KMS-11 (cell line): ENCODE measurements around the gene HELB.
A peak's percentile ranks its signal among the peaks of the same experiment; 100 is the strongest.
"Not testable (repeated sequence)": the region's sequence is repeated elsewhere in the genome, so short reads cannot be mapped to it uniquely, and the experiment has no call there.

Source experiments
- H2AFZ ChIP-seq: fragments of 200-600 bp; sonication (generic); 2 replicates; pipeline ENCODE4 v1.6.1; 2016; ENCODE audit warnings: antibody characterized with exemption, mixed run types, low read depth
- H3K27ac ChIP-seq: fragments of 200-600 bp; sonication (generic); 2 replicates; pipeline ENCODE4 v1.6.1; 2016; ENCODE audit warnings: mild to moderate bottlenecking, mixed run types
- H3K27me3 ChIP-seq: fragments of 200-600 bp; sonication (generic); 2 replicates; pipeline ENCODE4 v1.6.1; 2017; ENCODE audit warnings: mild to moderate bottlenecking, low read depth, mixed run types, moderate library complexity; ENCODE audit not compliant: insufficient read depth
- H3K36me3 ChIP-seq: fragments of 200-600 bp; sonication (generic); 2 replicates; pipeline ENCODE4 v1.6.1; 2017; ENCODE audit warnings: mild to moderate bottlenecking, mixed run types; ENCODE audit not compliant: insufficient read depth
- H3K4me1 ChIP-seq: fragments of 200-600 bp; sonication (generic); 2 replicates; pipeline ENCODE4 v1.6.1; 2016; ENCODE audit warnings: mild to moderate bottlenecking, low read depth, mixed run types; ENCODE audit not compliant: poor library complexity, severe bottlenecking
- H3K4me2 ChIP-seq: fragments of 200-600 bp; sonication (generic); 2 replicates; pipeline ENCODE4 v1.7.0; 2016; ENCODE audit warnings: mild to moderate bottlenecking, mixed run types
- H3K4me3 ChIP-seq: fragments of 200-600 bp; sonication (generic); IDR thresholded peaks from 2 replicates; pipeline ENCODE4 v1.6.1; 2017; ENCODE audit warnings: low read depth, low read length, mixed read lengths; ENCODE audit not compliant: insufficient read depth
- H3K79me2 ChIP-seq: fragments of 200-600 bp; sonication (generic); 2 replicates; pipeline ENCODE4 v1.6.1; 2016; ENCODE audit warnings: low read depth, mixed run types; ENCODE audit not compliant: insufficient read depth
- H3K9ac ChIP-seq: fragments of 200-600 bp; sonication (generic); 2 replicates; pipeline ENCODE4 v1.6.1; 2016; ENCODE audit warnings: mild to moderate bottlenecking, mixed run types
- H4K20me1 ChIP-seq: fragments of 200-600 bp; sonication (generic); 2 replicates; pipeline ENCODE4 v1.6.1; 2016; ENCODE audit warnings: mild to moderate bottlenecking, mixed run types; ENCODE audit not compliant: insufficient read depth
- CTCF ChIP-seq: fragments of 200-600 bp; sonication (generic); conservative IDR thresholded peaks from 2 replicates; pipeline ENCODE4 v1.6.1; 2017; ENCODE audit warnings: low read depth, mild to moderate bottlenecking, antibody characterized with exemption, low read length, moderate library complexity, mixed read lengths

Gene HELB

GRCh38 chr12:66297080-66297479 lies 5.2 kb upstream of the HELB start:
- H3K4me2 ChIP-seq = no peak overlapping the region
- no peak overlapping the region for H3K27ac ChIP-seq
- TF ChIP-seq CTCF = no peak
- H2AFZ ChIP-seq = no peak overlapping the region
- no peak overlapping the region for H3K4me3 ChIP-seq
- no peaks in the 10 kb centered on the region for H3K36me3 ChIP-seq
- no peaks in the 10 kb centered on the region for H3K27me3 ChIP-seq
- H3K9ac ChIP-seq = no peak overlapping the region
- no peaks in the 10 kb centered on the region for H3K79me2 ChIP-seq
- H4K20me1 ChIP-seq = no peaks in the 10 kb centered on the region
- H3K4me1 ChIP-seq = peaks cover 9% of the 10 kb centered on the region

- Histone ChIP-seq H3K9ac (no peak overlapping the region), H3K27me3 (no peaks in the 10 kb centered on the region), H4K20me1 (no peaks in the 10 kb centered on the region), H2AFZ (no peak overlapping the region), H3K36me3 (no peaks in the 10 kb centered on the region), H3K4me2 (no peak overlapping the region), H3K4me1 (peaks cover 9% of the 10 kb centered on the region), H3K79me2 (no peaks in the 10 kb centered on the region), H3K27ac (no peak overlapping the region), H3K4me3 (no peak overlapping the region)
- no peak for TF ChIP-seq CTCF
Measured at GRCh38 chr12:66297923-66298322, 4.4 kb upstream of the HELB start.

GRCh38 chr12:66302827-66303169 lies 505 bp downstream of the HELB start:
- Histone ChIP-seq H3K4me3 (peak overlapping the region; percentile 31), H3K79me2 (peaks cover 20% of the 10 kb centered on the region; the same call in 1 of the 2 replicates), H3K27ac (peak overlapping the region; percentile 79), H3K27me3 (no peaks in the 10 kb centered on the region), H4K20me1 (no peaks in the 10 kb centered on the region), H3K36me3 (no peaks in the 10 kb centered on the region; the same call in 1 of the 2 replicates), H2AFZ (peak overlapping the region; percentile 91), H3K9ac (peak overlapping the region; percentile 79), H3K4me1 (peaks cover 29% of the 10 kb centered on the region), H3K4me2 (peak overlapping the region; percentile 64)
- no peak for TF ChIP-seq CTCF

- H3K27ac ChIP-seq = peak overlapping the region; percentile 79
- H3K4me3 ChIP-seq = not testable (repeated sequence)
Measured at GRCh38 chr12:66303316-66303804, 1.1 kb downstream of the HELB start.

GRCh38 chr12:66304296-66304900 lies 2.1 kb downstream of the HELB start:
- no peak overlapping the region for H2AFZ ChIP-seq
- H3K27ac ChIP-seq = no peak overlapping the region
- H3K4me3 ChIP-seq = no peak overlapping the region
- peaks cover 29% of the 10 kb centered on the region for H3K4me1 ChIP-seq
- peaks cover 20% of the 10 kb centered on the region; the same call in 1 of the 2 replicates for H3K79me2 ChIP-seq
- no peaks in the 10 kb centered on the region; the same call in 1 of the 2 replicates for H3K36me3 ChIP-seq
- H3K4me2 ChIP-seq = peak overlapping the region; percentile 64
- H4K20me1 ChIP-seq = no peaks in the 10 kb centered on the region
- no peaks in the 10 kb centered on the region for H3K27me3 ChIP-seq
- H3K9ac ChIP-seq = no peak overlapping the region
- no peak for TF ChIP-seq CTCF

More at GRCh38 chr12:66303316-66303804, 1.1 kb downstream of the HELB start:
- H3K36me3 ChIP-seq, H4K20me1 ChIP-seq, H3K27me3 ChIP-seq: not testable (repeated sequence)
- Histone ChIP-seq H3K4me1 (peaks cover 29% of the 10 kb centered on the region), H2AFZ (peak overlapping the region; percentile 91; the same call in 1 of the 2 replicates), H3K79me2 (peaks cover 20% of the 10 kb centered on the region; the same call in 1 of the 2 replicates), H3K9ac (peak overlapping the region; percentile 79), H3K4me2 (peak overlapping the region; percentile 64)
